ENCODE measurements around the gene PRKAG2. TPM values are rescaled to one million over a fixed set of nuclear protein-coding genes. Genes with fewer than 3 reads are reported as not detected.

Gene PRKAG2
- total and polyA plus RNA-seq, 2 of the 13 experiments (the other 11 are each of a cell fraction or from before 2014, with no cell fraction given) = 0.90 to 1.3 TPM

DNA sequence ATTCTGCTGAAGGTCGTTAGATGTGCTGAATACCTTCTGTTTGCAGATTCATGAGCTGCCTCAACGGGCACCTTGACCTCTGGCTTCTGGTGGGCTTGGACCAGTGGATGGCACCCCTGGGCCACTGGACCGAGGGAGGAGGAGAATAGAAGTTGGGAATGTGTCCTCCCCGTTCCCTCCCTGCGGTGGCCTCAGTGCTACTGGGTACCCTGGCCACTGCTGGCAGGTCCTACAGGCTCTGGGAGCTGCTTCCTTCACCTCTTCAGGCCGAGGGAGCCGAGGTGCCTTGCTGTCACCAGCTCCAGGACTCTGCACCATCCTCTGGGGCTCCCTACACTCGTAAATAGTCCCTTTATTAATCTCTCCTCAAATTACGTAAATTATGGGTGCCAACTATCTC lies 47.1 kb upstream of the PRKAG2 start (continued):
- no peak for TF ChIP-seq GATA4 (IDR thresholded peaks at IDR 0.05; ENCODE audit: borderline replicate concordance, low read depth)
- no peak for TF ChIP-seq ZNF776 (CRISPR knock-in tag; IDR thresholded peaks at IDR 0.05)
- no peak for TF ChIP-seq ZFX (CRISPR knock-in tag; IDR thresholded peaks at IDR 0.05; ENCODE audit: low read depth)
- TF ChIP-seq DR1 (CRISPR knock-in tag; IDR thresholded peaks at IDR 0.05) = no peak
- no peak for TF ChIP-seq ELF3 (CRISPR knock-in tag; IDR thresholded peaks at IDR 0.05)
- no peak for TF ChIP-seq TAF1 (CRISPR knock-in tag; IDR thresholded peaks at IDR 0.05)
- TF ChIP-seq, protein P1, sequence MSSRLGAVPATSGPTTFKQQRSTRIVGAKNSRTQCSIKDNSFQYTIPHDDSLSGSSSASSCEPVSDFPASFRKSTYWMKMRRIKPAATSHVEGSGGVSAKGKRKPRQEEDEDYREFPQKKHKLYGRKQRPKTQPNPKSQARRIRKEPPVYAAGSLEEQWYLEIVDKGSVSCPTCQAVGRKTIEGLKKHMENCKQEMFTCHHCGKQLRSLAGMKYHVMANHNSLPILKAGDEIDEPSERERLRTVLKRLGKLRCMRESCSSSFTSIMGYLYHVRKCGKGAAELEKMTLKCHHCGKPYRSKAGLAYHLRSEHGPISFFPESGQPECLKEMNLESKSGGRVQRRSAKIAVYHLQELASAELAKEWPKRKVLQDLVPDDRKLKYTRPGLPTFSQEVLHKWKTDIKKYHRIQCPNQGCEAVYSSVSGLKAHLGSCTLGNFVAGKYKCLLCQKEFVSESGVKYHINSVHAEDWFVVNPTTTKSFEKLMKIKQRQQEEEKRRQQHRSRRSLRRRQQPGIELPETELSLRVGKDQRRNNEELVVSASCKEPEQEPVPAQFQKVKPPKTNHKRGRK (CRISPR knock-in tag; IDR thresholded peaks at IDR 0.05) = no peak
- TF ChIP-seq, protein P2, sequence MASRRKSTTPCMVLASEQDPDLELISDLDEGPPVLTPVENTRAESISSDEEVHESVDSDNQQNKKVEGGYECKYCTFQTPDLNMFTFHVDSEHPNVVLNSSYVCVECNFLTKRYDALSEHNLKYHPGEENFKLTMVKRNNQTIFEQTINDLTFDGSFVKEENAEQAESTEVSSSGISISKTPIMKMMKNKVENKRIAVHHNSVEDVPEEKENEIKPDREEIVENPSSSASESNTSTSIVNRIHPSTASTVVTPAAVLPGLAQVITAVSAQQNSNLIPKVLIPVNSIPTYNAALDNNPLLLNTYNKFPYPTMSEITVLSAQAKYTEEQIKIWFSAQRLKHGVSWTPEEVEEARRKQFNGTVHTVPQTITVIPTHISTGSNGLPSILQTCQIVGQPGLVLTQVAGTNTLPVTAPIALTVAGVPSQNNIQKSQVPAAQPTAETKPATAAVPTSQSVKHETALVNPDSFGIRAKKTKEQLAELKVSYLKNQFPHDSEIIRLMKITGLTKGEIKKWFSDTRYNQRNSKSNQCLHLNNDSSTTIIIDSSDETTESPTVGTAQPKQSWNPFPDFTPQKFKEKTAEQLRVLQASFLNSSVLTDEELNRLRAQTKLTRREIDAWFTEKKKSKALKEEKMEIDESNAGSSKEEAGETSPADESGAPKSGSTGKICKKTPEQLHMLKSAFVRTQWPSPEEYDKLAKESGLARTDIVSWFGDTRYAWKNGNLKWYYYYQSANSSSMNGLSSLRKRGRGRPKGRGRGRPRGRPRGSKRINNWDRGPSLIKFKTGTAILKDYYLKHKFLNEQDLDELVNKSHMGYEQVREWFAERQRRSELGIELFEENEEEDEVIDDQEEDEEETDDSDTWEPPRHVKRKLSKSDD (CRISPR knock-in tag; IDR thresholded peaks at IDR 0.05; ENCODE audit: low read depth) = no peak
- no peak for TF ChIP-seq ZSCAN30 (CRISPR knock-in tag; IDR thresholded peaks at IDR 0.05)
- no peak for TF ChIP-seq RNF2 (conservative IDR thresholded peaks at IDR 0.05; ENCODE audit: low read depth)
- no peak for TF ChIP-seq RFX5 (IDR thresholded peaks at IDR 0.05; ENCODE audit: low read depth, low read length)
- no peak for TF ChIP-seq PCBP2 (optimal IDR thresholded peaks at IDR 0.05; ENCODE audit: low read depth, low read length, poor library complexity, severe bottlenecking)
- TF ChIP-seq NCOA2 (CRISPR knock-in tag; IDR thresholded peaks at IDR 0.05) = no peak
